ENCODE measurements around the gene TMOD1.

- peak; percentile 83 to 87 (median 86) for TF ChIP-seq CTCF (IDR thresholded peaks at IDR 0.05 in 4 of 5, conservative IDR thresholded peaks at IDR 0.05 in 1 of 5)
- TF ChIP-seq POLR2A (IDR thresholded peaks at IDR 0.05), result no peak
These were observed 114.1 kb downstream of the TMOD1 start for GRCh38 chr9:97615439-97616072.

Measured in gastrocnemius medialis (tissue), 4 donors.